ENCODE measurements around the gene MTNR1B. TPM values are rescaled to one million over a fixed set of nuclear protein-coding genes. Genes with fewer than 3 reads are reported as not detected.

The MTNR1B gene
- total and polyA plus RNA-seq, 4 donors, result not detected

DNA sequence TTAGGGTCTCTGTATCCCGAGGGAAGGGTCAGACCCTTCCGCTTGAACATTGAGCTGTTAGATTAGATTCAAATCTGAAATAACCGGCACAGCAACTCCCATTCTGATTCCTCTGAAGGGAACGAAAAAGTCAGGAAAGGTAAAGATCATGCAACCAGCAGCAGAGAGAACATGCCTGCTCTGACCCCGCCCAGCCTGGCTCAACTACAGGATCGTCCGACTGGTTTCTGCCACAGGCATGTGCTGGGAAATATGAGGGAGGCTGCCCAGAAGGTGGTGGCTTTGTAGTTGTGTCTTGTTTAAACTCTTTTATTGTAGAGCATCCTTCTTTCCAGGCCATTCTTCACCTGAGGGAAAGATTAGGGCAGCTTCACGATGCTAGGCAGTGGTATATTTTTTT lies 5.0 kb upstream of the MTNR1B start:
- Histone ChIP-seq H3K9me3 (ENCODE audit: control insufficient read depth in 4 of 4, low read length in 3 of 4) (no peaks in the 10 kb centered on the region), H3K9ac (ENCODE audit: low read depth in 1 of 2, low read length in 2 of 2) (no peak overlapping the region), H3K4me3 (ENCODE audit: low read depth in 1 of 3, low read length in 3 of 3) (no peak overlapping the region), H3K4me1 (ENCODE audit: control insufficient read depth in 4 of 4, insufficient read depth in 4 of 4, low read length in 3 of 4) (peaks cover 0 to 4% (median 1%) of the 10 kb centered on the region in 4 donors), H3K36me3 (ENCODE audit: control insufficient read depth in 4 of 4, insufficient read depth in 3 of 4, low read depth in 1 of 4, low read length in 3 of 4) (no peaks in the 10 kb centered on the region), H3K27ac (ENCODE audit: low read depth in 1 of 2, low read length in 2 of 2) (no peak overlapping the region), H3K27me3 (ENCODE audit: control insufficient read depth in 4 of 4, insufficient read depth in 4 of 4, low read length in 3 of 4) (no peaks in the 10 kb centered on the region)
- TF ChIP-seq EGR1 (IDR thresholded peaks at IDR 0.05; ENCODE audit: low read depth in 2 of 2), result no peak
- TF ChIP-seq HNF4A (conservative IDR thresholded peaks at IDR 0.05), result no peak
- TF ChIP-seq FOXA2 (IDR thresholded peaks at IDR 0.05), result no peak
- TF ChIP-seq FOXA1 (IDR thresholded peaks at IDR 0.05), result no peak
- TF ChIP-seq, protein P1, sequence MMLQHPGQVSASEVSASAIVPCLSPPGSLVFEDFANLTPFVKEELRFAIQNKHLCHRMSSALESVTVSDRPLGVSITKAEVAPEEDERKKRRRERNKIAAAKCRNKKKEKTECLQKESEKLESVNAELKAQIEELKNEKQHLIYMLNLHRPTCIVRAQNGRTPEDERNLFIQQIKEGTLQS (IDR thresholded peaks at IDR 0.05), result no peak
- TF ChIP-seq, protein P2, sequence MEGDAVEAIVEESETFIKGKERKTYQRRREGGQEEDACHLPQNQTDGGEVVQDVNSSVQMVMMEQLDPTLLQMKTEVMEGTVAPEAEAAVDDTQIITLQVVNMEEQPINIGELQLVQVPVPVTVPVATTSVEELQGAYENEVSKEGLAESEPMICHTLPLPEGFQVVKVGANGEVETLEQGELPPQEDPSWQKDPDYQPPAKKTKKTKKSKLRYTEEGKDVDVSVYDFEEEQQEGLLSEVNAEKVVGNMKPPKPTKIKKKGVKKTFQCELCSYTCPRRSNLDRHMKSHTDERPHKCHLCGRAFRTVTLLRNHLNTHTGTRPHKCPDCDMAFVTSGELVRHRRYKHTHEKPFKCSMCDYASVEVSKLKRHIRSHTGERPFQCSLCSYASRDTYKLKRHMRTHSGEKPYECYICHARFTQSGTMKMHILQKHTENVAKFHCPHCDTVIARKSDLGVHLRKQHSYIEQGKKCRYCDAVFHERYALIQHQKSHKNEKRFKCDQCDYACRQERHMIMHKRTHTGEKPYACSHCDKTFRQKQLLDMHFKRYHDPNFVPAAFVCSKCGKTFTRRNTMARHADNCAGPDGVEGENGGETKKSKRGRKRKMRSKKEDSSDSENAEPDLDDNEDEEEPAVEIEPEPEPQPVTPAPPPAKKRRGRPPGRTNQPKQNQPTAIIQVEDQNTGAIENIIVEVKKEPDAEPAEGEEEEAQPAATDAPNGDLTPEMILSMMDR (IDR thresholded peaks at IDR 0.05; ENCODE audit: low read depth, low read length, missing input control), result no peak
- no peak for TF ChIP-seq NR2F2 (IDR thresholded peaks at IDR 0.05)
- TF ChIP-seq, protein P3, sequence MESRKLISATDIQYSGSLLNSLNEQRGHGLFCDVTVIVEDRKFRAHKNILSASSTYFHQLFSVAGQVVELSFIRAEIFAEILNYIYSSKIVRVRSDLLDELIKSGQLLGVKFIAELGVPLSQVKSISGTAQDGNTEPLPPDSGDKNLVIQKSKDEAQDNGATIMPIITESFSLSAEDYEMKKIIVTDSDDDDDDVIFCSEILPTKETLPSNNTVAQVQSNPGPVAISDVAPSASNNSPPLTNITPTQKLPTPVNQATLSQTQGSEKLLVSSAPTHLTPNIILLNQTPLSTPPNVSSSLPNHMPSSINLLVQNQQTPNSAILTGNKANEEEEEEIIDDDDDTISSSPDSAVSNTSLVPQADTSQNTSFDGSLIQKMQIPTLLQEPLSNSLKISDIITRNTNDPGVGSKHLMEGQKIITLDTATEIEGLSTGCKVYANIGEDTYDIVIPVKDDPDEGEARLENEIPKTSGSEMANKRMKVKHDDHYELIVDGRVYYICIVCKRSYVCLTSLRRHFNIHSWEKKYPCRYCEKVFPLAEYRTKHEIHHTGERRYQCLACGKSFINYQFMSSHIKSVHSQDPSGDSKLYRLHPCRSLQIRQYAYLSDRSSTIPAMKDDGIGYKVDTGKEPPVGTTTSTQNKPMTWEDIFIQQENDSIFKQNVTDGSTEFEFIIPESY (IDR thresholded peaks at IDR 0.05), result no peak
- no peak for TF ChIP-seq JUND (IDR thresholded peaks at IDR 0.05)
- no peak for TF ChIP-seq RAD21 (IDR thresholded peaks at IDR 0.05)
- TF ChIP-seq, protein P4, sequence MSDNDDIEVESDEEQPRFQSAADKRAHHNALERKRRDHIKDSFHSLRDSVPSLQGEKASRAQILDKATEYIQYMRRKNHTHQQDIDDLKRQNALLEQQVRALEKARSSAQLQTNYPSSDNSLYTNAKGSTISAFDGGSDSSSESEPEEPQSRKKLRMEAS (IDR thresholded peaks at IDR 0.05), result no peak
- no peak for TF ChIP-seq SP1 (IDR thresholded peaks at IDR 0.05)
- TF ChIP-seq, protein P5, sequence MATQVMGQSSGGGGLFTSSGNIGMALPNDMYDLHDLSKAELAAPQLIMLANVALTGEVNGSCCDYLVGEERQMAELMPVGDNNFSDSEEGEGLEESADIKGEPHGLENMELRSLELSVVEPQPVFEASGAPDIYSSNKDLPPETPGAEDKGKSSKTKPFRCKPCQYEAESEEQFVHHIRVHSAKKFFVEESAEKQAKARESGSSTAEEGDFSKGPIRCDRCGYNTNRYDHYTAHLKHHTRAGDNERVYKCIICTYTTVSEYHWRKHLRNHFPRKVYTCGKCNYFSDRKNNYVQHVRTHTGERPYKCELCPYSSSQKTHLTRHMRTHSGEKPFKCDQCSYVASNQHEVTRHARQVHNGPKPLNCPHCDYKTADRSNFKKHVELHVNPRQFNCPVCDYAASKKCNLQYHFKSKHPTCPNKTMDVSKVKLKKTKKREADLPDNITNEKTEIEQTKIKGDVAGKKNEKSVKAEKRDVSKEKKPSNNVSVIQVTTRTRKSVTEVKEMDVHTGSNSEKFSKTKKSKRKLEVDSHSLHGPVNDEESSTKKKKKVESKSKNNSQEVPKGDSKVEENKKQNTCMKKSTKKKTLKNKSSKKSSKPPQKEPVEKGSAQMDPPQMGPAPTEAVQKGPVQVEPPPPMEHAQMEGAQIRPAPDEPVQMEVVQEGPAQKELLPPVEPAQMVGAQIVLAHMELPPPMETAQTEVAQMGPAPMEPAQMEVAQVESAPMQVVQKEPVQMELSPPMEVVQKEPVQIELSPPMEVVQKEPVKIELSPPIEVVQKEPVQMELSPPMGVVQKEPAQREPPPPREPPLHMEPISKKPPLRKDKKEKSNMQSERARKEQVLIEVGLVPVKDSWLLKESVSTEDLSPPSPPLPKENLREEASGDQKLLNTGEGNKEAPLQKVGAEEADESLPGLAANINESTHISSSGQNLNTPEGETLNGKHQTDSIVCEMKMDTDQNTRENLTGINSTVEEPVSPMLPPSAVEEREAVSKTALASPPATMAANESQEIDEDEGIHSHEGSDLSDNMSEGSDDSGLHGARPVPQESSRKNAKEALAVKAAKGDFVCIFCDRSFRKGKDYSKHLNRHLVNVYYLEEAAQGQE (IDR thresholded peaks at IDR 0.05), result no peak
- no peak for TF ChIP-seq TAF1 (conservative IDR thresholded peaks at IDR 0.05)
- no peak for TF ChIP-seq GABPA (IDR thresholded peaks at IDR 0.05 in 1 of 2, conservative IDR thresholded peaks at IDR 0.05 in 1 of 2)
- TF ChIP-seq HNF4G (IDR thresholded peaks at IDR 0.05), result no peak
- TF ChIP-seq YY1 (IDR thresholded peaks at IDR 0.05), result no peak
- TF ChIP-seq RXRA (IDR thresholded peaks at IDR 0.05), result no peak
- 84% methylated on average over 8 of the region's 8 CpGs for WGBS
- DNase-seq (ENCODE audit: low spot score), result no peak

Data from liver (tissue), 9 donors.